Peyer's patch (tissue), 4 donors: ENCODE measurements around the gene GOLGA7B.
"Not testable (repeated sequence)": the region's sequence is repeated elsewhere in the genome, so short reads cannot be mapped to it uniquely, and the experiment has no call there.

ENCODE experiments used
- CTCF ChIP-seq, 6 experiments: fragments of 450-650 bp in 4 of 6; fragments of 200-600 bp in 2 of 6; sonication (generic) in 1 of 6; IDR thresholded peaks; one replicate each; pipeline ENCODE4 v1.5.1; 2017 to 2019; ENCODE audit warnings: antibody characterized with exemption in 6 of 6, mild to moderate bottlenecking in 3 of 6, moderate library complexity in 1 of 6
- POLR2A ChIP-seq, 2 donors: fragments of 450-650 bp; IDR thresholded peaks; one replicate each; pipeline ENCODE4 v1.5.1; 2017; ENCODE audit warnings: antibody characterized with exemption in 2 of 2, mild to moderate bottlenecking in 2 of 2, moderate library complexity in 2 of 2

GRCh38 chr10:97842114-97842513 lies 7.5 kb upstream of the GOLGA7B start:
- not testable (repeated sequence) for TF ChIP-seq CTCF, POLR2A (IDR thresholded peaks at IDR 0.05)
